DMS53 (cell line): ENCODE results near the gene KIF27.
"Not testable (repeated sequence)": the region's sequence is repeated elsewhere in the genome, so short reads cannot be mapped to it uniquely, and the experiment has no call there.

Experiments used
- DNase-seq: peaks from one replicate; lab custom pipeline; 2025; lab: John Stamatoyannopoulos, UW

The KIF27 gene

GRCh38 chr9:83804454-83804853 lies 116.8 kb downstream of the KIF27 start:
- DNase-seq = not testable (repeated sequence)

- not testable (repeated sequence) for DNase-seq
These were observed 117.3 kb downstream of the KIF27 start for GRCh38 chr9:83803941-83804340.

- DNase-seq = no peak
These were observed 120.8 kb downstream of the KIF27 start for GRCh38 chr9:83800236-83801033.

GRCh38 chr9:83794051-83794450 lies 127.2 kb downstream of the KIF27 start:
- no peak for DNase-seq

- no peak for DNase-seq
These were observed 128.5 kb downstream of the KIF27 start for GRCh38 chr9:83792746-83793145.
